ENCODE data around the gene ALPK1. TPM values are rescaled to one million over a fixed set of nuclear protein-coding genes. Genes with fewer than 3 reads are reported as not detected.

ALPK1 gene
- total RNA-seq, 4 donors from 2014 or later: 12.1 to 23.7 (median 16.3) TPM

DNA sequence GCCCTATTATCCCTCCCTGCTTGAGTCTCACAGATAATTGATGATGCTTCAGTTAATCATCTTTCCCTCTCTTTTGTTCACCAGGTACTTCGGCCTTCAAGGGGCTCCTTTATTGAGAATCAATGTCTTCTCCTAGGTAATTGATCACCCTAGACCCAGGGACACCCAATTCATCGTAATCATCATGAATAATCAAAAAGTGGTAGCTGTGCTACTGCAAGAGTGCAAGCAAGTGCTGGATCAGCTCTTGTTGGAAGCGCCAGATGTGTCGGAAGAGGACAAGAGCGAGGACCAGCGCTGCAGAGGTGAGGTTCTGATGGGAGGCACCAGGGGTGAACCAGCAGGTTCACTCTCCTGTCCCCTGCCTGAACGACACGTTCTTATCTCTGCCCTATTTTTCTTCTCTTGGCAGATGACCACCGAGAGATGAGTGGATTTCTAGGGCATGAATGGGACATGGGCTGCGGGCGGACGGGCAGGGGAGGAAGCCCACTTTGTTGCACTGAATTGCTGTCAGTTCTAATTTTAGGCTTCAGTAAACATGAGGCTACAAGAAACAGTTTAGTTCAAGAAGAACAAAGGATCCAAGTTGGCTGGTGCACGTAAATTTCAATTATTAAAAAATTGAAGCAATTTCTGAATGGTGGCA, 80.5 kb downstream of the ALPK1 start:
- H3K4me1 ChIP-seq: peaks cover 0 to 5% (median 0%) of the 10 kb centered on the region in 3 donors
- H3K27ac ChIP-seq: no peak overlapping the region
- H3K9me3 ChIP-seq: no peaks in the 10 kb centered on the region
- WGBS, 2 donors (ENCODE audit: low coverage in 1 of 2): 87 to 92% methylated on average over 6 to 13 of the region's 13 CpGs
- H3K36me3 ChIP-seq: peaks cover 0 to 33% of the 10 kb centered on the region in 2 donors
- ATAC-seq: no peak
- TF ChIP-seq EP300 (IDR thresholded peaks at IDR 0.05) (no peak), POLR2A (IDR thresholded peaks at IDR 0.05) (no peak), POLR2AphosphoS5 (IDR thresholded peaks at IDR 0.05) (no peak)
- TF ChIP-seq, protein P1, sequence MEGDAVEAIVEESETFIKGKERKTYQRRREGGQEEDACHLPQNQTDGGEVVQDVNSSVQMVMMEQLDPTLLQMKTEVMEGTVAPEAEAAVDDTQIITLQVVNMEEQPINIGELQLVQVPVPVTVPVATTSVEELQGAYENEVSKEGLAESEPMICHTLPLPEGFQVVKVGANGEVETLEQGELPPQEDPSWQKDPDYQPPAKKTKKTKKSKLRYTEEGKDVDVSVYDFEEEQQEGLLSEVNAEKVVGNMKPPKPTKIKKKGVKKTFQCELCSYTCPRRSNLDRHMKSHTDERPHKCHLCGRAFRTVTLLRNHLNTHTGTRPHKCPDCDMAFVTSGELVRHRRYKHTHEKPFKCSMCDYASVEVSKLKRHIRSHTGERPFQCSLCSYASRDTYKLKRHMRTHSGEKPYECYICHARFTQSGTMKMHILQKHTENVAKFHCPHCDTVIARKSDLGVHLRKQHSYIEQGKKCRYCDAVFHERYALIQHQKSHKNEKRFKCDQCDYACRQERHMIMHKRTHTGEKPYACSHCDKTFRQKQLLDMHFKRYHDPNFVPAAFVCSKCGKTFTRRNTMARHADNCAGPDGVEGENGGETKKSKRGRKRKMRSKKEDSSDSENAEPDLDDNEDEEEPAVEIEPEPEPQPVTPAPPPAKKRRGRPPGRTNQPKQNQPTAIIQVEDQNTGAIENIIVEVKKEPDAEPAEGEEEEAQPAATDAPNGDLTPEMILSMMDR (IDR thresholded peaks at IDR 0.05): no peak
- no peaks in the 10 kb centered on the region for H3K27me3 ChIP-seq
- H3K4me3 ChIP-seq: no peak overlapping the region

DNA sequence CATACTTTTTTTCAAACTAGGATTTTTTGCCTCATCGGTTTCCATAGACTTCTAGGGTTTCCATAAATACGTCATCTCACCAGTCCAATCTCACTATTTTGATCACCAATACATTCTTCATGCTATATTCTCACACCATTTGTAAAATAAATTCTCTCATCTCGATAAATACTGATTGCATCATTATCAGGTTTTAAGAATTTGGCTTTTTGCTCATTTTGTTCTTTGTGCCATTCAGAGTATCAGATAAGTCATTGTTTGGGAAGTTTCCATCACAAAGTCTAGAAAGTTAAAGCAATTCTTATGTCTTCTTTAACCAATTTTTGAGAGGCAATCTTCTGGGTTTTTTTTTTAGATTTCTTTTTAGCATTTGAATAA, 81.1 kb downstream of the ALPK1 start:
- no peak overlapping the region for H3K27ac ChIP-seq
- H3K9me3 ChIP-seq: no peaks in the 10 kb centered on the region
- ATAC-seq: no peak
- H3K4me3 ChIP-seq: no peak overlapping the region
- no peak for TF ChIP-seq EP300 (IDR thresholded peaks at IDR 0.05)
- peaks cover 0 to 5% (median 0%) of the 10 kb centered on the region in 3 donors for H3K4me1 ChIP-seq
- no peaks in the 10 kb centered on the region for H3K27me3 ChIP-seq
- WGBS, 2 donors (ENCODE audit: low coverage in 1 of 2): 92 to 94% methylated on average over 3 of the region's 3 CpGs
- peaks cover 0 to 34% of the 10 kb centered on the region in 2 donors for H3K36me3 ChIP-seq

DNA sequence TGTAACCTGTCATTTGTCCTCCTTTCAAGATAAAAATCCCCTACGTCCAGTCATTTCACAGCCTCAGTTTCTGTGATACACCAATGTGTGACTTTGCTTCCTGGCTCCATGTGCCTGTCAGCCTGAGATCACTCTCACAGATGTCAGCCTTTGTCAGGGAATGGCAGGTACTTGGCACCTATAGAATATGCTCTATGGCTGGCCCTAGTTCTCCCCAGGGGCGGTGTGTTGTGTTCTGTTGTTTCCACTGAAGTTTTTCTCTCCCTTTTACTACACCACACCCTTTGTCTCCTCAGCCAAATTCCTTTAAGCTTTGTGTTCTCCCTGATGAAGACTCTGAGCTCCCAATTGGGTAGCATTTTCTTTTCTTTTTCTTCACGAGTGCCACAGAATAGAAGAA, 81.7 kb downstream of the ALPK1 start:
- Histone ChIP-seq H3K9me3 (no peaks in the 10 kb centered on the region), H3K36me3 (peaks cover 0 to 38% of the 10 kb centered on the region in 2 donors), H3K27me3 (no peaks in the 10 kb centered on the region), H3K27ac (no peak overlapping the region), H3K4me1 (peaks cover 0 to 5% (median 0%) of the 10 kb centered on the region in 3 donors), H3K4me3 (no peak overlapping the region)
- TF ChIP-seq, protein P1 (IDR thresholded peaks at IDR 0.05): no peak
- TF ChIP-seq EP300 (IDR thresholded peaks at IDR 0.05) (no peak), POLR2AphosphoS5 (IDR thresholded peaks at IDR 0.05) (no peak), POLR2A (IDR thresholded peaks at IDR 0.05) (no peak)
- WGBS, 2 donors (ENCODE audit: low coverage in 1 of 2): 47 to 90% methylated on average over 2 to 3 of the region's 3 CpGs
- no peak for ATAC-seq

DNA sequence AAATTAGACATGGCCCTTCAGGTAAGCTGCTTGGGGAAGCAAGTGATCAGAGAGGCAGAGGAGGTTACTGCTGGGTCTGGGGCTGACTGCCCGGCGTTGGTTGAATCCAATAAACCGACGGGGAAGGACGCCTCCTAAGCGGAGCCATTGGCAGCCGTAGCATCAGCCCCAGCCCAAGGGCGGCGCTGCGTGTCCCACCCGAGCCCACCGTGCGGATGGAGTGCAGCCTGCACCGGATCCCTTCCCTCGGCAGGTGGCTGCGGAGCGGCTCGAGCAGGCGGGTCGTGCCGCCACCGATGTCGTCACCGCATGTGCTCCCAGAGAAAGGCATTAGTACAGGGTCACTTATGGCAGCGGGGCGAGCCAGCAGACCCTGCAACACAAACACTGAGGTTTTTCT, 82.1 kb downstream of the ALPK1 start:
- Histone ChIP-seq H3K9me3 (no peaks in the 10 kb centered on the region), H3K27me3 (no peaks in the 10 kb centered on the region), H3K4me1 (peaks cover 0 to 5% (median 0%) of the 10 kb centered on the region in 3 donors), H3K4me3 (no peak overlapping the region), H3K36me3 (peaks cover 0 to 42% of the 10 kb centered on the region in 2 donors), H3K27ac (no peak overlapping the region)
- no peak for ATAC-seq
- 63% methylated on average over 2 of the region's 26 CpGs; no CpG with 5 or more reads in 1 of the 2 donors for WGBS, 2 donors (ENCODE audit: low coverage in 1 of 2)
- TF ChIP-seq POLR2A (IDR thresholded peaks at IDR 0.05): no peak

DNA sequence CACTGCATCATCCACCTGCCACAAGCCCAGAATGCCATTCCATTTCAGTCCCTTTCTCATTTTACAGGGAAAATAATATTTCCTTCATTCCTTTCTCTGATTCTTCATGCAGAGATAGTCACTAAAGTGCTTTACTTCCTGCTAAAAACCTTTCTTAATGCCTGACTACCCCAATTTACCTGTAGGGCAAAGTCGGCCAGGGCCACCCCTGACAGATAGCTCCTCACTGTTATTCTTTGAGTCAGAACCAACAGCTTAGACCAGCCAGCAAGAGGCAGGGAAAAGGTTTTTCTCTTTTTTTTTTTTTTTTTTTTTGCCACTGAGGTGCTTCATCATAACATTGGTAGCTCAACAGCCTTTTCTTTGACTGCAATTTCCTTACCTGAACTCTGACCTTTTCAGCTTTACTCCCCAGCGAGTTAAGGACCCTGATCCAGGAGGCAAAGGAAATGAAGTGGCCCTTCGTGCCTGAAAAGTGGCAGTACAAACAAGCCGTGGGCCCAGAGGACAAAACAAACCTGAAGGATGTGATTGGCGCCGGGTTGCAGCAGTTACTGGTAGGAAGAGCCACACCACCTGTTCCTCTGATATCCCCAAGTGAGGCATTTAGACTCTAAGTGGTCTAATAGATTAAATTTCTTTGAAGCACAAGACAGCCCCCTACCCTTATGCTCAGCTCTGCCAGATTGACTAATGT, 85.0 kb downstream of the ALPK1 start:
- no peak for TF ChIP-seq POLR2AphosphoS5 (IDR thresholded peaks at IDR 0.05)
- no peak for TF ChIP-seq POLR2A (IDR thresholded peaks at IDR 0.05)
- no peak for TF ChIP-seq EP300 (IDR thresholded peaks at IDR 0.05)
- TF ChIP-seq, protein P1 (IDR thresholded peaks at IDR 0.05): no peak
- H3K27ac ChIP-seq: no peak overlapping the region
- no peak for ATAC-seq
- H3K9me3 ChIP-seq: no peaks in the 10 kb centered on the region
- no peak overlapping the region for H3K4me3 ChIP-seq
- WGBS, 2 donors (ENCODE audit: low coverage in 1 of 2): 83 to 89% methylated on average over 1 to 2 of the region's 6 CpGs
- H3K36me3 ChIP-seq: peaks cover 0 to 47% of the 10 kb centered on the region in 2 donors
- peaks cover 0 to 5% (median 0%) of the 10 kb centered on the region in 3 donors for H3K4me1 ChIP-seq
- no peaks in the 10 kb centered on the region for H3K27me3 ChIP-seq

DNA sequence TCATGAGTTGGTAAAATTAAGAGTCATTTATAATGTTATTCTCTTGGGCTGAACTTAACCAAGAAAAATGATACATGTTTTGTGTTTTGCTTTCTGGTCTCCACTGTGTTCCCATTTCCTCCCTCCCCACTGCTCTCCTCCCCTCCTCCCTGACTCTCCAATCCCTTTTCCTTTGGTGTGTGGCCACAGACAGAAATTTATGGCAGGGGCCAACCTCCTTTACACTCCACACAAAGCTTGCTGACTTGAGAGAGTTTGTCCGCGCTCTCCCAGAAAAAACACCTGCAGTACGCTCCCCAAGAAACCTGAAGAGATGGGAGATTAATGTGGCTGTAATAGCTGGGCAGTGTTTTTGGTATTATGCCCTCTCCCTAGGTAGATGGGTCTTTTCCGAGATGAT, 88.9 kb downstream of the ALPK1 start:
- Histone ChIP-seq H3K27me3 (no peaks in the 10 kb centered on the region), H3K9me3 (no peaks in the 10 kb centered on the region), H3K4me3 (no peak overlapping the region), H3K36me3 (peaks cover 0 to 25% of the 10 kb centered on the region in 2 donors), H3K27ac (no peak overlapping the region), H3K4me1 (peaks cover 0 to 5% (median 0%) of the 10 kb centered on the region in 3 donors)
- ATAC-seq: no peak
- 67 to 89% methylated on average over 1 to 4 of the region's 4 CpGs for WGBS, 2 donors (ENCODE audit: low coverage in 1 of 2)
- no peak for TF ChIP-seq EP300 (IDR thresholded peaks at IDR 0.05)
